KMS-11 (cell line): ENCODE results near the gene NFKBIZ.

Experiments used
- H2AFZ ChIP-seq: fragments of 200-600 bp; sonication (generic); 2 replicates; pipeline ENCODE4 v1.6.1; 2016; ENCODE audit warnings: antibody characterized with exemption, mixed run types, low read depth
- H3K27ac ChIP-seq: fragments of 200-600 bp; sonication (generic); 2 replicates; pipeline ENCODE4 v1.6.1; 2016; ENCODE audit warnings: mild to moderate bottlenecking, mixed run types
- H3K27me3 ChIP-seq: fragments of 200-600 bp; sonication (generic); 2 replicates; pipeline ENCODE4 v1.6.1; 2017; ENCODE audit warnings: mild to moderate bottlenecking, low read depth, mixed run types, moderate library complexity; ENCODE audit not compliant: insufficient read depth
- H3K36me3 ChIP-seq: fragments of 200-600 bp; sonication (generic); 2 replicates; pipeline ENCODE4 v1.6.1; 2017; ENCODE audit warnings: mild to moderate bottlenecking, mixed run types; ENCODE audit not compliant: insufficient read depth
- H3K4me1 ChIP-seq: fragments of 200-600 bp; sonication (generic); 2 replicates; pipeline ENCODE4 v1.6.1; 2016; ENCODE audit warnings: mild to moderate bottlenecking, low read depth, mixed run types; ENCODE audit not compliant: poor library complexity, severe bottlenecking
- H3K4me2 ChIP-seq: fragments of 200-600 bp; sonication (generic); 2 replicates; pipeline ENCODE4 v1.7.0; 2016; ENCODE audit warnings: mild to moderate bottlenecking, mixed run types
- H3K4me3 ChIP-seq: fragments of 200-600 bp; sonication (generic); IDR thresholded peaks from 2 replicates; pipeline ENCODE4 v1.6.1; 2017; ENCODE audit warnings: low read depth, low read length, mixed read lengths; ENCODE audit not compliant: insufficient read depth
- H3K79me2 ChIP-seq: fragments of 200-600 bp; sonication (generic); 2 replicates; pipeline ENCODE4 v1.6.1; 2016; ENCODE audit warnings: low read depth, mixed run types; ENCODE audit not compliant: insufficient read depth
- H3K9ac ChIP-seq: fragments of 200-600 bp; sonication (generic); 2 replicates; pipeline ENCODE4 v1.6.1; 2016; ENCODE audit warnings: mild to moderate bottlenecking, mixed run types
- H4K20me1 ChIP-seq: fragments of 200-600 bp; sonication (generic); 2 replicates; pipeline ENCODE4 v1.6.1; 2016; ENCODE audit warnings: mild to moderate bottlenecking, mixed run types; ENCODE audit not compliant: insufficient read depth
- TF ChIP-seq, protein P1 (sequence below): fragments of 200-600 bp; sonication (generic); conservative IDR thresholded peaks from 2 replicates; pipeline ENCODE4 v1.6.1; 2017; ENCODE audit warnings: low read depth, mild to moderate bottlenecking, antibody characterized with exemption, low read length, moderate library complexity, mixed read lengths

Gene NFKBIZ

DNA sequence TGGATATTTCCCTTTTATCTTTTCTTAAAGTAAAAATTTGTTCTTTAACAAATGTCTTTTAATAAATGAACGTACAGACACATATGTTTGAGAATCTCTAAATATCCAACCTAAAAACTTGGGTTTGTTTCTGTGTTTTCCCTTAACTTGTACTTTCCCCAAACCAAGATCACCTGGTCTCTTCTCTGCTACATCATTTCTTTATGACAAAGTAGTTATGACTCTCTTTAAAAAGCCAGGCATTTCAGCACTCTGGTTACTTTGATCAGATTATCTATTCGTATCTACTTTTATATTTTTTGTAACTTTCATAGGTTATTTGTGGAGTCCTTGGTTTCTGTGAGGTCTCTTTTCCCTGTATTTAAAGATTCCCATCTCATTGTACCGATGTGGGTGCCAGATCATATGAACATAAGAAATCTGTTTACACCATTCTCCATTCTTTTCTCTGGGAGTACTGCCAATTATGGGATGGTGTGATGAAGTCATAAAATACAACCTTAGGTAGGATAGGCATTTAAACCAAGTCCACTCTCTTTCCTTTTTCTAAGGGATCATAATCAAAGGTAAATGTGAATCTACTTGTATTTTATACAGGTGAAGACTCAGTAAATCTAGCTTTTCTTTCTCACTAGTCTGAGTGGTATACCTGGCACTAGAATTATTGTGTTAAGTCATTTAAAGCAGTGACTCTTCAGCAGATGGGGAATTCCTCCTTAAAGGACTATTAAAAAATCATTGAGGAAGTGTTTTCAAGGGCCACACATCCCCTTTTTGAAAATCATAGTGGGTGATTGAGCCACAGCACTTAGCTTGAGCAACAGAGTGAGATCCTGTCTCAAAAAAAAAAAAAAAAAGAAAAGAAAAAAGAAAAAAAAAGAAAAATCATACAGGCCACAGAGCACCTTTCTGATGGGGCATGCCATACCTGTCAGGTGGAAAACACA, 12.4 kb upstream of the NFKBIZ start:
- Histone ChIP-seq H3K4me2 (no peak overlapping the region), H3K9ac (no peak overlapping the region), H3K27ac (no peak overlapping the region), H4K20me1 (no peaks in the 10 kb centered on the region), H2AFZ (no peak overlapping the region), H3K79me2 (no peaks in the 10 kb centered on the region), H3K36me3 (no peaks in the 10 kb centered on the region), H3K27me3 (no peaks in the 10 kb centered on the region), H3K4me3 (no peak overlapping the region), H3K4me1 (peaks cover 17% of the 10 kb centered on the region)
- TF ChIP-seq, protein P1, sequence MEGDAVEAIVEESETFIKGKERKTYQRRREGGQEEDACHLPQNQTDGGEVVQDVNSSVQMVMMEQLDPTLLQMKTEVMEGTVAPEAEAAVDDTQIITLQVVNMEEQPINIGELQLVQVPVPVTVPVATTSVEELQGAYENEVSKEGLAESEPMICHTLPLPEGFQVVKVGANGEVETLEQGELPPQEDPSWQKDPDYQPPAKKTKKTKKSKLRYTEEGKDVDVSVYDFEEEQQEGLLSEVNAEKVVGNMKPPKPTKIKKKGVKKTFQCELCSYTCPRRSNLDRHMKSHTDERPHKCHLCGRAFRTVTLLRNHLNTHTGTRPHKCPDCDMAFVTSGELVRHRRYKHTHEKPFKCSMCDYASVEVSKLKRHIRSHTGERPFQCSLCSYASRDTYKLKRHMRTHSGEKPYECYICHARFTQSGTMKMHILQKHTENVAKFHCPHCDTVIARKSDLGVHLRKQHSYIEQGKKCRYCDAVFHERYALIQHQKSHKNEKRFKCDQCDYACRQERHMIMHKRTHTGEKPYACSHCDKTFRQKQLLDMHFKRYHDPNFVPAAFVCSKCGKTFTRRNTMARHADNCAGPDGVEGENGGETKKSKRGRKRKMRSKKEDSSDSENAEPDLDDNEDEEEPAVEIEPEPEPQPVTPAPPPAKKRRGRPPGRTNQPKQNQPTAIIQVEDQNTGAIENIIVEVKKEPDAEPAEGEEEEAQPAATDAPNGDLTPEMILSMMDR: no peak

DNA sequence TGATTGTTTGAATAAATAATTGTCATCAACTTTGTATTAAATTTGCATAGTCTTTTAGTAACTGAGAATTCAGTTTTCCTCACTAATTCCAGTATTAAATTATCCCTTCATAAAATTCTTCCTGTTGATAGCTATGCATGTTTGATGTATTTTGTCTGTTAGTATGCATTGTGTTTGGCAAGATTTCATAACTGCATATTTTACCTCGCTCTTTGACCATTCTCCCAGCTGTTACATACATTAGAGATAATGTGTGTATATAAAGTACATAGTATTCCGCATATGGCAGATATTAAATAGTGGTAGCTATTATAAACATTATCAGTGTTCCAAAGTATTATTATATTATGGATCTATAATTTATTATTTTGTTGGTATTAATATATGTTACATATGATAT, 10.6 kb upstream of the NFKBIZ start:
- Histone ChIP-seq H3K79me2 (no peaks in the 10 kb centered on the region), H3K4me1 (peaks cover 9% of the 10 kb centered on the region)
- TF ChIP-seq, protein P1: no peak

DNA sequence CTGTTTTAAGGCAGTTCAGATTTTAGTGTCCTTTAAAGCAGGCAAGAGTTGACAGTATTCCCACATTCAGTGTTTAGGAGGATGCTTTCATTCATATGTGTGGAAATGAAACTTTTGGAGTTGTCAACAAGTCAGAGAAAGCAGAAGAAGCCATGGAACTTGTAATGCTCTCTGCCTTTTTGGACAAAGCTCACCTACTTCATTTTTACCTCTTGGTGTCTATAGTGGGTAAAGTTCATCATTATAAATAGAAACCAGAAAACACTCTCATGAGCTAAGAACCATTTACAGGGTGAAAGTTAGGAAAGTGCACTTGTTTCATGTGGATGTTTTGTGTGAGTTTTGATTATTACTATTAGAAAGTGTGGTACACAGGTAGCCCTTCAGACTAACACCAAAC, 9.2 kb upstream of the NFKBIZ start:
- Histone ChIP-seq H4K20me1 (no peaks in the 10 kb centered on the region), H3K79me2 (no peaks in the 10 kb centered on the region)

More for the DNA sequence above, 10.6 kb upstream of the NFKBIZ start:
- Histone ChIP-seq H3K36me3 (no peaks in the 10 kb centered on the region), H4K20me1 (no peaks in the 10 kb centered on the region), H3K9ac (no peak overlapping the region), H3K27me3 (no peaks in the 10 kb centered on the region), H3K4me2 (no peak overlapping the region), H3K4me3 (no peak overlapping the region), H3K27ac (no peak overlapping the region), H2AFZ (no peak overlapping the region)

DNA sequence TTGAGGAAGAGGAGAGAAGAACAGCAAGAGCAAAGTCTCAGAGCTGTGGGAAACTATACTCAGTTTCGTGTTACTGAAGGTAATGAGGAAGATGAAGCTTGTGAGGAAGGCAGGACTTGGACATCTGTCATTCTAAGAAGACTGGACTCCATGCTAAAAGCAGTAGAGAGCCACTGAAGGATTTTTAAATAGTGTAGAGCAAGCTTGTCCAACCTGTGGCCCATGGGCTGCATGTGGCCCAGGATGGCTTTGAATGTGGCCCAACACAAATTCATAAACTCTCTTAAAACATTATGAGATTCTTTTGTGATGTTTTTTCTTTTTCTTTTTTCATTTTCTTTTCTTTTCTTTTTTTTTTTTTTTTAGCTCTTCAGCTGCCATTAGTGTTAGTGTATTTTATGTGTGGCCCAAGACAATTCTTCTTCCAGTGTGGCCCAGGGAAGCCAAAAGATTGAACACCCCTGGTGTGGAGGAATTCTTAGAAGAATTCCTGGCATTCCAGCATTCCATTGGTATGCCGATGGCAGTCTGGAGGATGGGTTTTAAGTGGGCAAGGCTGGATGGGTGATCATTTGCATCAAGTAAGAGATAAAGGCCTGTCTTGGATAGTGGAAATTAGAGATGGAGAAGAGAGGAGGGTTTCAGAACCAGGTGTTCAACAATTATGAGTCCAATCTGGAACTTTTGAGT, 6.9 kb upstream of the NFKBIZ start:
- Histone ChIP-seq H3K4me1 (no peaks in the 10 kb centered on the region), H3K27ac (no peak overlapping the region), H3K4me3 (no peak overlapping the region), H2AFZ (no peak overlapping the region), H3K4me2 (no peak overlapping the region), H3K27me3 (no peaks in the 10 kb centered on the region), H3K36me3 (no peaks in the 10 kb centered on the region), H3K9ac (no peak overlapping the region), H4K20me1 (no peaks in the 10 kb centered on the region), H3K79me2 (no peaks in the 10 kb centered on the region)
- TF ChIP-seq, protein P1: no peak

More for the DNA sequence above, 9.2 kb upstream of the NFKBIZ start:
- Histone ChIP-seq H3K9ac (no peak overlapping the region), H3K27ac (no peak overlapping the region), H3K36me3 (no peaks in the 10 kb centered on the region), H3K27me3 (no peaks in the 10 kb centered on the region), H3K4me2 (no peak overlapping the region), H2AFZ (no peak overlapping the region), H3K4me3 (no peak overlapping the region), H3K4me1 (no peaks in the 10 kb centered on the region)
- TF ChIP-seq, protein P1: no peak
